ENCODE data around the gene C3orf33.

GRCh38 chr3:155730843-155731242 lies 75.2 kb downstream of the C3orf33 start:
- TF ChIP-seq CTCF (IDR thresholded peaks at IDR 0.05) (no peak), POLR2A (IDR thresholded peaks at IDR 0.05) (no peak)

Data from stomach (tissue), 4 donors.